GM21619 (cell line): Measurements from ENCODE around the gene GRID2.
"Not testable (repeated sequence)": the region's sequence is repeated elsewhere in the genome, so short reads cannot be mapped to it uniquely, and the experiment has no call there.

Experiments used
- ATAC-seq: cut with Tn5 transposase; IDR thresholded peaks from one replicate; pipeline ENCODE4 v1.9.1; 2021; ENCODE audit not compliant: unreplicated experiment

GRID2 gene

GRCh38 chr4:92303621-92304027, at the start of gene GRID2:
TSS of gene GRID2 (plus strand) at chr4:92303966.
- ATAC-seq: no peak

- no peak for ATAC-seq
These were observed 49.6 kb upstream of the GRID2 start for GRCh38 chr4:92253986-92254671.

DNA sequence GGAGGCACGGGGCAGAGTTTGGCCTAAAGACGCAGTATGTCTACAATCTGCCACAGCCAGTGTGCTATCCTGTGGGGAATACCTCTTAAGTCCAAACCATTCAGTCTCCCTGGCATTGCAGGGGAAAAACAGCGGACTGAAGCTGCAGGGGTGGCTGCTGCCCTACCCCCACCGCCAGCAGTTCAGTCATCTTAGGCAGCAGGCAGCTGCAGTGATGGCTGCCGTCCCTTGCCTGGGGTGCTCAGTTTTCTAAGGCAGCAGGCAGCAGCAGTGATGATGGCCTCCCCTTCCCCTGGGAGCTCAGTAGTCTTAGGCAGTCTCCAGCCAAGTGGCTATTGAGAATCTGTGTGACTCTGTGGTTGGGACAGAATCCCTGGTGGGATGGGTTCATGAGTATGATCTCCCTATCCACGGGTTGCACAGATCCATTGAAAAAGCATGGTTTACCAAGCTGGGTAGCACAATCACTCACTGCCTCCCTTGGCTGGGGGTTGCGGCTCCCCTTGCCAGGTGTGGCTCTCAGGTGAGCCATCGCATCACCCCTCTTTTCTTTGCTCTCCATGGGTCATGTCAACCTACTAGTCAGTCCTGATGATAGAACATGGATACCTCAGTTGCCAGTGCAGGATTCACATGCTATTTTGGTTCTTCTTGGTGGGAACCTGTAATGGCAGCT, 48.9 kb upstream of the GRID2 start:
- ATAC-seq: no peak

- ATAC-seq: no peak
These were observed 47.9 kb upstream of the GRID2 start for GRCh38 chr4:92255920-92256244.

DNA sequence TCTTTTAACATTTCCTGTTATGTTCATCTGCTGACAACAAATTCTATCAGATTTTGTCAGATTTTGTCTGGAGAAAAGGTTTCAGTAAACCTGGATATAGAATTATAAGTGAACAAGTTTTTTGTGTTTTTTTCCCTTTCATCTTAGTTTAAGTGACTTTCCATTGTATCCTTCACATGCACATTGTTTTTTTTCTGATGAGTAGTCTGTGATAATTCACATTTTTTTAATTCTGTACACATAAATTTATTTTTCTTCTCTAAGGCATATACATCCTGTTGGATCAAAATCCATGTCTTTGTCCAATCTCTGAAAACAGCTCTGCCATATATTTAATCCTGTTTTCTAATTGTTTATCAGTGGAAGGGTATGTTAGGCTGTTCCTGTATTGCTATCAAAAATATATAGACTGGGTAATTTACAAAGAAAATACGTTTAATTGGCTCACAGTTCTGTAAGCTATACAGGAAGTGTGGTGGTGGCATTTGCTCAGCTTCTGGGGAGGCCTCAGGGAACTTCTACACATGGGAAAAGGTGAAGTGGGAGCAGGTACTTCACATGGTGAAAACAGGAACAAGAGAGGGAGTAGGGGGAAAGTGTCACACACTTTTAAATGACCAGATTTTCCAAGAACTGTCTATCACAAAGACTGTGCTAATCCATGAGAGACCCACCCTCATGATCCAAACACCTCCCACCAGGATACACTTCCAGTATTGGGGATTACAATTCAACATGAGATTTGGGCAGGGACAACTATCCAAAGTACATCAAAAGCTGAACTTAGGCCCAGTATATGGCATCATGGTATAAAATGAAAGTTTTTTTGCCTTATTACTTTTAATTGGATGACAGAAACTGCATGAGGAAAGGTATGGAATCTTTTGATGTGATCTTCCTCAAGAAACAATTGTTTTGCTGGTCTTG, 45.6 kb upstream of the GRID2 start:
- no peak for ATAC-seq

GRCh38 chr4:92261256-92261655, 42.5 kb upstream of the GRID2 start:
- ATAC-seq: no peak

DNA sequence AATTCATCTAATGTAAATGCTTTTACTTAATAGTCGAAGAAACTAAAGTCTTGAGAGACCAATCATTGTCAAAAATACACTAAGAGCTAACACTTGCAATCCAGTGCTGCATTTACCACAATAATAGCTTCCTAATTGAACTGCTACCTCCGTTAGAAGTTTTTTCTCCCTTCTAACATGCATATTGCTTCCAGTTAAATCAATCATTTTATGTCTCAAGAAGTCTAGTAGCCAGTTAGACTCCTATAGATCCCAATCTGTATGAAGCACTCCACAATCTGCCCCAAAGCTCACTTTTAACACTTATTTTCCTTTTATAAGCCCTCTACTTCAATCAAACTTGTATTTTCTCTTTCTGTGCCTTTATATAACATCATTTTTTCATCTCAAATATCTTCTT, 41.4 kb upstream of the GRID2 start:
- no peak for ATAC-seq

DNA sequence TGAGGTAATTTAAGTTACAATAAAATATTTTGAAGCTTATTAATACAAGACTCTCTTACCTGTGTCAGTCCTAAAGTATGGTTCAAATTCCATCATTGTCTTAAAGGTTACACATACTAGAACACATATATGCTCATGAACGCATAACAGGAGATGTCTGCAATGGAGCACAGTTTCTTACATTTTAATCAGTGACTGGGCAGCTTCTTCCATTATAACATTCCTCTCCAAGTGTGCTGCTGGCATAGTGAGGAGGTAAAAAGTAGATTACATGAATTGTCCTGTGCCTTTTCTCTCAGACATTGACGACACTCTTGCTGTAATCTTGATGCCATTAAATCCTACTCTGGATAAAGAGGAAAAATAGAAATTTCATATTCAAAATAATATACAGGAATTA, 40.8 kb upstream of the GRID2 start:
- ATAC-seq: no peak

DNA sequence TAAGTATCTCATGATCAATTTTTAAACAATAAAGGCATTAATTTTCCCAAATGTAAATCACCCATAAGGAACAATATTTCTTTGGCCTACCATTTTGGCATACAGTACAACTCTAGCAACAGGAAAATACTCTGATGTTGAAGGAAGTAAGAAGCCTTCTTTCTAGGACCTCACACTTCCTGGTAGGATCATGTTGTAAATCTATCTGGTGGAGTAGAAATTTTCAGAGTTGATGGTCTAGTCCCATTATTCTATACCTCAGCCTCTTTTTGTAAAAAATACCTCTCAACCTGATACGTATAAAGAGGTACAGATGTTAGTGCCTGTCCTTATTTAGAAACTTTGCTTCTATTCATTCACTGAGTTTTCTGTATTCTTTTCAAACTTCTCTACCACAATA, 40.2 kb upstream of the GRID2 start:
- ATAC-seq: no peak

DNA sequence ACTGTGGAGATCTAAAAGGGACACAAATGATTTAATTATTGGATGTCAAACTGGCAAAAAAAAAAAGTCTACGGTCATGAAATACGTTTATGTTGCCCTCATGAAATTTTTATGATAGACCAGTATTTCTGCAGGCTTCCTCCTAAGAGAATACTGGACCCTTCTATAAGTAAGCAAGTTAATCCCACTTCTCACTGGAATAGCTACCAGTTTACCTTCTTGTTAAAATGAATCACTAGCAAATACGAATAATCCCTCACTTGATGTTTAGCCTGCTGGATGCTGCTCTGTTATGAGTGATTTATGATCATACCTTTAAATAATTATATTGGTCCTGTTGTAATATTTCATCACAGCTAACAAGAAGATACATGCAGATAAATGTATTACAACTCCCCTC, 39.6 kb upstream of the GRID2 start:
- ATAC-seq: no peak

- no peak for ATAC-seq
These were observed 38.7 kb upstream of the GRID2 start for GRCh38 chr4:92265021-92265420.

GRCh38 chr4:92265798-92266197, 38.0 kb upstream of the GRID2 start:
- ATAC-seq: no peak

- no peak for ATAC-seq
These were observed 37.2 kb upstream of the GRID2 start for GRCh38 chr4:92266521-92266920.

- ATAC-seq: no peak
These were observed 35.1 kb upstream of the GRID2 start for GRCh38 chr4:92268642-92269041.

DNA sequence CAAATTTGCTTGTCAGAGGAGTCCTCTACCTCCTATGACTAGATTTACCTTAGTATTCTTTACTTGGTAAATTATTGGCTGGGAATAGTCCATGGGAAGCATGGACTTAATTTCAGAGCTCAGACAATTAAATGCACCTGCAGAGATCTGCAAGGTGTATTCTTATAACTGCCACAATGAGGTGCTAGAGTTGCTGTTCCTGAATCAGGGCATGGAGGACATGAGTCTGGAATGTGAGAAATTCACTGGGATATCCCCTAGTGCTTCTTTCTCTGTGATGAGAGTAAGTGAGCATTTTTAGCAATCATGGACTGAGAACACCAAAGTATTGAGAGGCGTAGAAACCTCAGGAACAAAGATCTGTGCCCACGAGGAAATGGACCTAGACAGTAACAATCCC, 32.9 kb upstream of the GRID2 start:
- ATAC-seq: no peak

GRCh38 chr4:92271551-92271950, 32.2 kb upstream of the GRID2 start:
- not testable (repeated sequence) for ATAC-seq

DNA sequence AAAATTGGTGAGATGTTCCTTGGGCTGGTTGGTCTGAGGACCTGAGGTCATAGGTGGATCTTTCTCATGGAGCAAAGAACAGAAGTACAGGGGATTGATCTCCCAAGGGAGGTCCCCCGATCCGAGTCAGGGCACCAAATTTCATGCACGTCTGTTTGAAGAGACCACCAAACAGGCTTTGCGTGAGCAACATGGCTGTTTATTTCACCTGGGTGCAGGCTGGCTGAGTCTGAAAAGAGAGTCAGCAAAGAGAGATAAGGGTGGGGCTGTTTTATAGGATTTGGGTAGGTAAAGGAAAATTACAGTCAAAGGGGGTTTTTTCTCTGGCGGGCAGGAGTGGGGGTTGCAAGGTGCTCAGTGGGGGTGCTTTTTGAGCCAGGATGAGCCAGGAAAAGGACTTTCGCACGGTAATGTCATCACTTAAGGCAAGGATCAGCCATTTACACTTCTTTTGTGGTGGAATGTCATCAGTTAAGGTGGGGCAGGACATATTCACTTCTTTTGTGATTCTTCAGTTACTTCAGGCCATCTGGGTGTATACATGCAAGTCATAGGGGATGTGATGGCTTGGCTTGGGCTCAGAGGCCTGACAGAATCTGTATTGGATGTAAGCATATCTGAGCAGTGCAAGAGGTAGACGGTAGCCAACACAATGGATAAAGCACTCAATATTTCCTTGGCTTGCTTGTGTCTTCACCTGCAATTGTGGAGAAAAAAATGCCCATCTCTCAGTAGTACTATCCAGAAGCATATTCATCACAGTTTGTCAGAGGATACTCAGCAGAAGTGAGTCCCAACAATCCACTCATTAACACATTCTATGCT, 26.5 kb upstream of the GRID2 start:
- not testable (repeated sequence) for ATAC-seq

DNA sequence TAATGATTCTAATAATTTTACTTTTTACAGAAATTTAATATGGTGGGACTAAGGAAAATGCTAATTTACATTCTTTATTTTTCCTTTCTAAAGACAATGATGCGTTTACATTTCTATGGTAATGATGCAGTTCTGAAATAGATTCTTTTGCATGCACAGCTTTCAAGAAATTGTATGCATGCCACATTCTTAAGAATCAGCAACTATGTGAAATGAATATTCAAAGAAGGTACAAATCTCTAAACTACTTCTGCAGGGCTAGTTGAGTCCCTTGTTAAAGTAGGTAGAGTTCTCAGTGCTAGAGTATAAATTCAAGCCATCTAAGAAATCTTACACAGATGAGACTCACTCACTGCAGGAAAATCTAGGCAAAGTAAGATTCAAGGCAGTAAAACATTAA, 24.5 kb upstream of the GRID2 start:
- ATAC-seq: no peak

GRCh38 chr4:92299152-92299551, 4.6 kb upstream of the GRID2 start:
- ATAC-seq: no peak

GRCh38 chr4:92304121-92304520, 355 bp downstream of the GRID2 start:
- ATAC-seq: no peak

DNA sequence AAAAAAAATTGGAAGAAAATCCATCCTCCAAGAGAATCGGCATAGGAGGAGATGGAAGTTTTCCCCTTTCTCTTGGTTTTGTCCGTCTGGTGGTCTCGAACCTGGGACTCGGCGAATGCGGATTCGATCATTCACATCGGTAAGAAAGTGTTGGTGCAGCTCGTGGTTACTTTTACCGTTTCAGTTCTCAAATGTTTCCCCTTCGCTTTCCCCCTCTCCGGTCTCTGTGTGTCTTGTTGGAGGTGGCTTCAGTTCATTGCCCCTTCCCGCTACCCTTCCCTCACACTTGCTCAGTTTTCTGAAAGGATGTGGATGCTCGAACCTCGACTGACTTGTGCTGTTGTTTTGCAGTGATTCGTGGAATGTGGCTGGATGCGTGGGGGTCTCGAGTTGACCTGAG, 840 bp downstream of the GRID2 start:
- no peak for ATAC-seq
